GM12875 (cell line): ENCODE results near the gene SLC39A7.

Source experiments
- H3K4me3 ChIP-seq: one replicate; pipeline ENCODE4 v1.5.1; 2011; ENCODE audit warnings: low read depth, low read length, control low read depth
- TF ChIP-seq, protein P1 (sequence below): IDR thresholded peaks from 2 replicates; pipeline ENCODE4 v1.5.1; 2011; ENCODE audit warnings: low read depth, mild to moderate bottlenecking, control low read depth, inconsistent platforms, low read length, moderate library complexity, borderline replicate concordance; ENCODE audit not compliant: insufficient read depth

SLC39A7 gene

DNA sequence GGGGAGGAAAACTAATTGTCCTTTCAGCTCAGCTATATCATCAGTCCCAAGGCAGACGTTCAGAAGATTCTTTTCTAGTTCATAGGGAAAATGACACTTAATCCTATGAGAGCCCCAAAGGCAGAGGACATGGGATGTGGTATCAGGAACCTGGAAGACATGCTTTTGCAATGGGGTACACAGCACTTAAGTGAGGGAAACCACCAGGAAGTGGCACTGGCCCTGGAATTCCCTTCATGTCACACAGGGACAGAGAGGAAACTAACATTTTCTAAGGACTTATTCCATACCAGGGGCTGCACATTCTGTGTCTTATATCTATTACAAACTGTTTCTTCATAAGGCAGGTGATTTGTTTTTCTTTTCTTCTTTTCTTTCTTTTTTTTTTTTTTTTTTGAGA lies 42.8 kb downstream of the SLC39A7 start:
- TF ChIP-seq, protein P1, sequence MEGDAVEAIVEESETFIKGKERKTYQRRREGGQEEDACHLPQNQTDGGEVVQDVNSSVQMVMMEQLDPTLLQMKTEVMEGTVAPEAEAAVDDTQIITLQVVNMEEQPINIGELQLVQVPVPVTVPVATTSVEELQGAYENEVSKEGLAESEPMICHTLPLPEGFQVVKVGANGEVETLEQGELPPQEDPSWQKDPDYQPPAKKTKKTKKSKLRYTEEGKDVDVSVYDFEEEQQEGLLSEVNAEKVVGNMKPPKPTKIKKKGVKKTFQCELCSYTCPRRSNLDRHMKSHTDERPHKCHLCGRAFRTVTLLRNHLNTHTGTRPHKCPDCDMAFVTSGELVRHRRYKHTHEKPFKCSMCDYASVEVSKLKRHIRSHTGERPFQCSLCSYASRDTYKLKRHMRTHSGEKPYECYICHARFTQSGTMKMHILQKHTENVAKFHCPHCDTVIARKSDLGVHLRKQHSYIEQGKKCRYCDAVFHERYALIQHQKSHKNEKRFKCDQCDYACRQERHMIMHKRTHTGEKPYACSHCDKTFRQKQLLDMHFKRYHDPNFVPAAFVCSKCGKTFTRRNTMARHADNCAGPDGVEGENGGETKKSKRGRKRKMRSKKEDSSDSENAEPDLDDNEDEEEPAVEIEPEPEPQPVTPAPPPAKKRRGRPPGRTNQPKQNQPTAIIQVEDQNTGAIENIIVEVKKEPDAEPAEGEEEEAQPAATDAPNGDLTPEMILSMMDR, result no peak

DNA sequence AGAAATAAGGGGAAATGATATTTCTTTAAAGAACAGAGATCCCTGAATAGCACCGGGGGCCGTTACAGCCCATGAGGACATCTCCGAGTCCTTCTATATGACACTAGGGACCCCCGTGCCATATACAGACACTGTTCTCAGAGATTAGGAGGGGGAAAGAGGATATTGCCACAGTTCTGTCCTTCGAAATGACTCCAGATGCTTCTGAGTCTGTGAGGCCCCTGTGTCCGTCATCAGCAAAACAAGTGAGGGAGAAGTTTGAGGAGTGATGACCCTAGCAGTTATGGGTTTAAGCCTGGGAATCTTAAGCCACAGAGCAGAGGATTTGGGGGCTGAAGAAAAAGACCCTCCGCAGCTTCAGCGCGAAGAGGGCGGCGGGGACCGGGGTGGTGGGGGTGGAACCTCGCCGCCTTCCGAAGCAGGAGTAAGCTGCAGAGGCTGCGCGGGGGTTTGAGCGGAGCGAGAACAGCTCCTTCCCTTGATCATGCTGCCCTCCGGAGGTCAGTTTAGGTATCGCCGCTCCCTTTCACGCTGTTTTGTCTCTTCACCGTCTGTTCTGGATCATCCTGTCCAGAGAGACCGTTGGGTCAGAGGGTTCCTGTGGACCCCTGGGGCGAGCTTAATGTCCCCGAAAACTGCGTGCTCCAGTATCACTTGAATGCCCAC lies 47.4 kb downstream of the SLC39A7 start:
- TF ChIP-seq, protein P1, result peak; percentile 93

More for the DNA sequence above, 42.8 kb downstream of the SLC39A7 start:
- no peak overlapping the region for H3K4me3 ChIP-seq

DNA sequence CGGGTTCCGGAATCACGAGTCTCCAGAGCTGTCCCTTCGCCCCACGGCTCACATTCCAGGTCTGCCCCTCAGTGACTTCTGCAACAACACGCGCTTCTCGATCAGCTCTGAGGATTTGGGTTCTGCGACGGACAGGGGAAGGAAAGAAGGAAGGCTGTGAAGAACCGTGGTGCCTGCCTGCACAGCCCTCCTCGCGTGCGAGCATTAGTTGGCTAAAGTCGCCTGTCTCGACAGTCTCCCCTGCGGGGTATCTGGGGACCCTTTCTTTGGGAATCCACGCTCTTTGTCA lies 47.9 kb downstream of the SLC39A7 start:
- TF ChIP-seq, protein P1, result no peak
- H3K4me3 ChIP-seq, result peak overlapping the region; percentile 43

More for the DNA sequence above, 47.4 kb downstream of the SLC39A7 start:
- H3K4me3 ChIP-seq, result peak overlapping the region; percentile 43

GRCh38 chr6:33248932-33249731 lies 48.5 kb downstream of the SLC39A7 start:
- TF ChIP-seq, protein P1, result no peak
- H3K4me3 ChIP-seq, result peak overlapping the region; percentile 43

DNA sequence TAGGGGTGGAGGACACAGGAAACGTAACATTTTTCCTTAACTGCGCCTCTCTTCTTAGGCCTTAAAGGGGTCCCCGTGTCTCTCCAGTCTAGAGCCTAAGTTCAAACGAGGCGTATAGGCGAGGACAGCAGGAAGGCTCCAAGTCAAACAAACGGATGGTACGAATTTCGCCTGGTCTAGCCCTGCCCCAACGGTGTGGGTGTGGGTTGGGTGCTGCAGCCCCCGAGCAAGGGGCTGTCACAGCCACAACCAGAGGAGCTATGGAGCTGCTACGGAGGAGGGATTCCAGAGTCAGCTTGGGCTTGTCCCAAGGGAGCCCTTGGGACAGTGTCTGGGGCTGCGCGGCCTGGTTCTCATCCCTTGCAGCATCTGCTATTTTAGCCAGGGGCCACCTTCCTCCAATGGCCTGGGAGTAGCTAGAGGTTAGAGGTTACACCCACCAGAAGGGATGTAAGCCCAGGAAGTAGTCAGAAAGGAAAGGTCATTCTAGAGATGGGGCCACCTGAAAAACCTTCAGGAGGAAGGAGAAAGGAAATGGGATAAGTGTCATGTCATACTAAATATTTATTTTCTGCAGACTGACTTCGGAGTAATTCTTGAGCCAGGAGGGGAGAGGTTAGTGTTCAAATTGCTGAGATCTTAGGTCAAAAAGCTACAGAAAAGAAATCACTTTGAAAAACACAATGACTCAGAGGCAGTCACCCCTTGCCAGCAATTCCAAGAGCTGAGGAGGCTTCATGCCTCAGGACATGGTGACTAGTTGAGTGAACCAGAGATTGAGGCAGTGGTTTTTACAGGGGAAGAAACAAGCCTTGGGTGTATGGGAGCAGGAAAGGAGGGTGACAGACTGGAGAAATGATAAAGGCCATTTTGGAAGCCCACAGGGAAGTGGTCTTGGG lies 49.3 kb downstream of the SLC39A7 start:
- TF ChIP-seq, protein P1, result no peak
- H3K4me3 ChIP-seq, result peak overlapping the region; percentile 38

- no peak overlapping the region for H3K4me3 ChIP-seq
- TF ChIP-seq, protein P1, result no peak
Measured at GRCh38 chr6:33250731-33251130, 50.1 kb downstream of the SLC39A7 start.
